Measurements from ENCODE around the gene SHC4. TPM values are rescaled to one million over a fixed set of nuclear protein-coding genes. Genes with fewer than 3 reads are reported as not detected.

The SHC4 gene
- total RNA-seq, 4 donors from 2014 or later = 1.8 to 2.3 (median 2.1) TPM

GRCh38 chr15:48936666-48937065, 27.1 kb downstream of the SHC4 start:
- Histone ChIP-seq H3K27me3 (no peaks in the 10 kb centered on the region), H3K36me3 (no peaks in the 10 kb centered on the region), H3K27ac (replicated peaks in 1 of 4) (no peak overlapping the region), H3K9me3 (no peaks in the 10 kb centered on the region), H3K4me3 (no peak overlapping the region), H3K4me1 (no peaks in the 10 kb centered on the region)
- DNase-seq (ENCODE audit: extremely low spot score) = no peak
- TF ChIP-seq CTCF (IDR thresholded peaks at IDR 0.05) = no peak
- TF ChIP-seq POLR2A (IDR thresholded peaks at IDR 0.05; ENCODE audit: low read depth) = no peak
- TF ChIP-seq POLR2AphosphoS5 (IDR thresholded peaks at IDR 0.05) = no peak
- no peak for TF ChIP-seq EP300 (IDR thresholded peaks at IDR 0.05)
- 75% methylated on average over 1 of the region's 1 CpG for WGBS
- intact Hi-C loops (cut with DNase I) = no loop called here

GRCh38 chr15:48935236-48935635, 28.5 kb downstream of the SHC4 start:
- TF ChIP-seq POLR2A (IDR thresholded peaks at IDR 0.05; ENCODE audit: low read depth) (no peak), EP300 (IDR thresholded peaks at IDR 0.05) (no peak), POLR2AphosphoS5 (IDR thresholded peaks at IDR 0.05) (no peak), CTCF (IDR thresholded peaks at IDR 0.05) (no peak)
- Histone ChIP-seq H3K36me3 (no peaks in the 10 kb centered on the region), H3K4me3 (no peak overlapping the region), H3K9me3 (no peaks in the 10 kb centered on the region), H3K27me3 (no peaks in the 10 kb centered on the region), H3K27ac (replicated peaks in 1 of 4) (no peak overlapping the region), H3K4me1 (no peaks in the 10 kb centered on the region)
- DNase-seq (ENCODE audit: extremely low spot score) = no peak
- intact Hi-C loops (cut with DNase I) = no loop called here

GRCh38 chr15:48930735-48931134, 33.0 kb downstream of the SHC4 start:
- H3K4me1 ChIP-seq = peaks cover 0 to 5% (median 0%) of the 10 kb centered on the region in 4 donors
- H3K9me3 ChIP-seq = no peaks in the 10 kb centered on the region
- no peak for DNase-seq (ENCODE audit: extremely low spot score)
- no peak overlapping the region for H3K4me3 ChIP-seq
- H3K27ac ChIP-seq (replicated peaks in 1 of 4) = no peak overlapping the region
- no peaks in the 10 kb centered on the region for H3K27me3 ChIP-seq
- intact Hi-C loops (cut with DNase I) = no loop called here
- no peaks in the 10 kb centered on the region for H3K36me3 ChIP-seq
- WGBS = 78% methylated on average over 4 of the region's 4 CpGs
- TF ChIP-seq POLR2A (IDR thresholded peaks at IDR 0.05; ENCODE audit: low read depth) = no peak
- no peak for TF ChIP-seq CTCF (IDR thresholded peaks at IDR 0.05)
- no peak for TF ChIP-seq POLR2AphosphoS5 (IDR thresholded peaks at IDR 0.05)
- TF ChIP-seq EP300 (IDR thresholded peaks at IDR 0.05) = no peak

GRCh38 chr15:48929661-48930060, 34.1 kb downstream of the SHC4 start:
- Histone ChIP-seq H3K27me3 (no peaks in the 10 kb centered on the region), H3K4me1 (peaks cover 0 to 5% (median 0%) of the 10 kb centered on the region in 4 donors), H3K36me3 (no peaks in the 10 kb centered on the region), H3K4me3 (no peak overlapping the region), H3K27ac (replicated peaks in 1 of 4) (no peak overlapping the region), H3K9me3 (no peaks in the 10 kb centered on the region)
- TF ChIP-seq EP300 (IDR thresholded peaks at IDR 0.05) (no peak), POLR2AphosphoS5 (IDR thresholded peaks at IDR 0.05) (no peak), POLR2A (IDR thresholded peaks at IDR 0.05; ENCODE audit: low read depth) (no peak), CTCF (IDR thresholded peaks at IDR 0.05) (no peak)
- DNase-seq (ENCODE audit: extremely low spot score) = no peak
- 65% methylated on average over 3 of the region's 3 CpGs for WGBS
- intact Hi-C loops (cut with DNase I) = no loop called here

- Histone ChIP-seq H3K4me3 (no peak overlapping the region), H3K27me3 (no peaks in the 10 kb centered on the region), H3K9me3 (no peaks in the 10 kb centered on the region), H3K4me1 (peaks cover 0 to 5% (median 0%) of the 10 kb centered on the region in 4 donors), H3K36me3 (no peaks in the 10 kb centered on the region), H3K27ac (replicated peaks in 1 of 4) (no peak overlapping the region)
- DNase-seq (ENCODE audit: extremely low spot score) = no peak
- TF ChIP-seq EP300 (IDR thresholded peaks at IDR 0.05) = no peak
- no peak for TF ChIP-seq POLR2A (IDR thresholded peaks at IDR 0.05; ENCODE audit: low read depth)
- TF ChIP-seq POLR2AphosphoS5 (IDR thresholded peaks at IDR 0.05) = no peak
- no peak for TF ChIP-seq CTCF (IDR thresholded peaks at IDR 0.05)
- intact Hi-C loops (cut with DNase I) = no loop called here
- WGBS = 86% methylated on average over 6 of the region's 6 CpGs
Measured at GRCh38 chr15:48928877-48929538, 34.7 kb downstream of the SHC4 start.

All from esophagus muscularis mucosa (tissue), 4 donors.